ENCODE measurements around the gene ABCB11. TPM values are rescaled to one million over a fixed set of nuclear protein-coding genes. Genes with fewer than 3 reads are reported as not detected.

The ABCB11 gene
- total RNA-seq, 1 experiment from 2014 or later, result 0.05 TPM

GRCh38 chr2:169014780-169015179 is 16.3 kb downstream of the ABCB11 start:
- TF ChIP-seq TCF7L2 (IDR thresholded peaks at IDR 0.05; ENCODE audit: low read depth, low read length), result no peak
- no peak for TF ChIP-seq SIN3A (IDR thresholded peaks at IDR 0.05; ENCODE audit: borderline replicate concordance, insufficient read depth, low read depth, low read length)
- no peak for TF ChIP-seq CTCF (IDR thresholded peaks at IDR 0.05)
- TF ChIP-seq POLR2AphosphoS5 (IDR thresholded peaks at IDR 0.05; ENCODE audit: low read depth, low read length), result no peak
- no peak for TF ChIP-seq REST (IDR thresholded peaks at IDR 0.05; ENCODE audit: insufficient read depth in 1 of 2, low read depth in 2 of 2, low read length in 1 of 2)
- CTCF ChIA-PET, result no interaction called here
- DNase-seq (ENCODE audit: low read depth, low spot score) (no peak), ATAC-seq (no peak)
- H3K27ac ChIP-seq (ENCODE audit: low read length), result no peak overlapping the region
- H3K9me3 ChIP-seq (ENCODE audit: control insufficient read depth, insufficient read depth, low read depth, low read length), result no peaks in the 10 kb centered on the region
- H3K36me3 ChIP-seq (ENCODE audit: control insufficient read depth, insufficient read depth, low read length), result no peaks in the 10 kb centered on the region
- H3K4me3 ChIP-seq (ENCODE audit: low read depth in 2 of 2, low read length in 2 of 2), result no peak overlapping the region
- in situ Hi-C loops (cut with HindIII; ENCODE audit: low pct_unique_long_range_greater_than_20kb, low sequenced_read_pairs) (no loop called here), intact Hi-C loops (cut with micrococcal nuclease; ENCODE audit: unreplicated experiment) (no loop called here)
- POLR2A ChIA-PET, result no interaction called here
- no peaks in the 10 kb centered on the region for H3K4me1 ChIP-seq (ENCODE audit: control insufficient read depth, insufficient read depth, low read length)
- no peaks in the 10 kb centered on the region for H3K27me3 ChIP-seq (ENCODE audit: control insufficient read depth, insufficient read depth, low read length)
- BruUV-seq (replicated peaks), result no TSS peak

- intact Hi-C loops (cut with micrococcal nuclease; ENCODE audit: unreplicated experiment), result no loop called here
- TF ChIP-seq CTCF (IDR thresholded peaks at IDR 0.05) (no peak), REST (IDR thresholded peaks at IDR 0.05; ENCODE audit: insufficient read depth in 1 of 2, low read depth in 2 of 2, low read length in 1 of 2) (no peak), TCF7L2 (IDR thresholded peaks at IDR 0.05; ENCODE audit: low read depth, low read length) (no peak), SIN3A (IDR thresholded peaks at IDR 0.05; ENCODE audit: borderline replicate concordance, insufficient read depth, low read depth, low read length) (no peak), POLR2AphosphoS5 (IDR thresholded peaks at IDR 0.05; ENCODE audit: low read depth, low read length) (no peak)
- Histone ChIP-seq H3K4me1 (ENCODE audit: control insufficient read depth, insufficient read depth, low read length) (no peaks in the 10 kb centered on the region), H3K27ac (ENCODE audit: low read length) (no peak overlapping the region), H3K9me3 (ENCODE audit: control insufficient read depth, insufficient read depth, low read depth, low read length) (no peaks in the 10 kb centered on the region), H3K4me3 (ENCODE audit: low read depth in 2 of 2, low read length in 2 of 2) (no peak overlapping the region), H3K36me3 (ENCODE audit: control insufficient read depth, insufficient read depth, low read length) (no peaks in the 10 kb centered on the region), H3K27me3 (ENCODE audit: control insufficient read depth, insufficient read depth, low read length) (no peaks in the 10 kb centered on the region)
- BruUV-seq (replicated peaks), result no TSS peak
- DNase-seq (ENCODE audit: low read depth, low spot score) (no peak), ATAC-seq (no peak)
- in situ Hi-C loops (cut with HindIII; ENCODE audit: low pct_unique_long_range_greater_than_20kb, low sequenced_read_pairs), result no loop called here
- ChIA-PET CTCF (no interaction called here), POLR2A (no interaction called here)
These were observed 17.5 kb downstream of the ABCB11 start for GRCh38 chr2:169013628-169014026.
